Measurements from ENCODE around the gene EMB. TPM values are rescaled to one million over a fixed set of nuclear protein-coding genes. Genes with fewer than 3 reads are reported as not detected.
"Not testable (repeated sequence)": the region's sequence is repeated elsewhere in the genome, so short reads cannot be mapped to it uniquely, and the experiment has no call there.

The EMB gene
- total RNA-seq, 1 donor from 2014 or later: 12.0 TPM

DNA sequence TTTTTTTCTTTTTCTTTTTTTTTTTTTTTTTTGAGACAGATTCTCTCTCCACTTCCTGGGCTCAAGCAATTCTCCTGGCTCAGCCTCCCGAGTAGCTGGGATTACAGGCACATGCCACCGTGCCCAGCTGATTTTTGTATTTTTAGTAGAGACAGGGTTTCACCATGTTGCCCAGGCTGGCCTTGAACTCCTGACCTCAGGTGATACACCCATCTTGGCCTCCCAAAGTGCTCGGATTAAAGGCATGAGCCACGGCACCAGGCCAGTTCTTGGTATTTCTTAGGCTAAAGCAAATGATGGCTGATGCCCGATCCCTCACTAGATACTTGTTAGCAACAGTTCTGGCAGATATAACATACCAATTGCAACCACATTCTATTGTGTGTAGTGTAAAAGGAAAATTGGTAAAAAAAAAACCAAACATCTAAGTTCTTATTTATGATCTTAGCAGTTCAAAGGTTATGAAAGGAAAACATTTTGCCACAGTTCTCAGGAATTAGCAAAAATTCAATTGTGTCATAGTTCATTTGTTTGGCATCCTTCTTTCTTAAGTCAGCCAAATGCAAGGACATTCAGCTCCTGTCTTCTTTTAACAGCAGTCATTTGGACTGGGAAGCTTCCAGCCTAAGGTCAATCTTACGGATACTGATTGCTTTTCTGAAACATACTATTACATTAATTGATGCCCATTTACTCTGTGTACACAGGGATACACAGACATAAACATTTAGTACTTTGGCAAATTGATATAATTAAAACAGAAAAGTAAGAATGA is 76.4 kb downstream of the EMB start:
- intact Hi-C loops (cut with micrococcal nuclease); DNase-seq; ATAC-seq: not testable (repeated sequence)

DNA sequence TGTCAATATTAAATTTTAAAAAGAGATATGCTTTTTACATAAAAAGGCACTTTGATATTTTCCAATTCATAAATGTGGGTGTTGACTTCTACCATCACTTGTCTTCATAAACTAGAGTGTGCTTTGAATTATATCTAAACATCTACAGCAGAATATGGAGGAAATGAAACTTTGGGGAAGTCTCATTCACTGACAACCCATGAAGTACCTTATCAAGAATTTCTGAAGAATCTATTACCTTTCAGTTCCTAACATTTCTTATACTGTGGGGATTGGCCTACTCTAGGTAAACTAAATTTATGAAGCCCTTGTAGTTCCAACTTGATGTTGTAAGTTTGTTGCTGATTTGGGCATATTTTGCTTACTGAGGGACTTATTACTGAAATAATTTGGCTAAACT is 81.9 kb downstream of the EMB start:
- DNase-seq (no peak), ATAC-seq (no peak)
- intact Hi-C loops (cut with micrococcal nuclease): loop anchor here (5.0 kb wide), 1 partner anchor 117 kb away; no protein-coding TSS in a partner anchor

DNA sequence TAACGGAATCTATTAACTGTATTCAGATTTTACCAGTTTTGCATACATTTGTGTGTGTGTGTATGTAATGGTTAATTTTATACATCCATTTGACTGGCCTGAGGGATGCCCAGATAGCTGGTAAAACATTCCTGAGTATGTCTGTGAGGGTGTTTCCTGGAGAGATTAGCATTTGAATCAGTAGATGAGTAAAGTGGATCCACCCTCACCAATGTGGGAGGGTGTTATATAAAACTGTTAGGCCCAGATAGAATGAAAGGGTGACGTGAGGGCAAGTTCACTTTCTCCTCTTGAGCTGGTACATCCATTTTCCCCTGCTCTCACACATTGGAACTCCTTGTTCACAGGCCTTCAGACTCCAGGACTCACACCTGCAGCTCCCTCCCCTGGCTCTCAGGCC is 88.7 kb downstream of the EMB start:
- DNase-seq: no peak
- intact Hi-C loops (cut with micrococcal nuclease): no loop called here
- no peak for ATAC-seq

Other genes starting within 250 kb of the EMB start
- 6.2 TPM for gene PARP8, start 225.3 kb upstream of the EMB start, total RNA-seq

All from left ventricle myocardium superior (tissue), 1 donor.